HepG2 (cell line): ENCODE data around the gene LSMEM2.

Experiments
- BCLAF1 ChIP-seq: fragments of 450-650 bp; IDR thresholded peaks from 2 replicates; pipeline ENCODE4 v1.6.1; 2017; ENCODE audit warnings: mild to moderate bottlenecking
- CTCF ChIP-seq: sonication (generic); formaldehyde crosslinking; IDR thresholded peaks from 2 replicates; pipeline ENCODE4 v1.5.0; 2020; ENCODE audit warnings: mild to moderate bottlenecking, missing genetic modification reagents, moderate library complexity
- EZH2 ChIP-seq: conservative IDR thresholded peaks from 2 replicates; pipeline ENCODE4 v1.6.1; 2012; ENCODE audit warnings: mild to moderate bottlenecking, low read depth, low read length, moderate library complexity
- JUN ChIP-seq: sonication (generic); formaldehyde crosslinking; IDR thresholded peaks from 2 replicates; pipeline ENCODE4 v1.4.0; 2020; ENCODE audit warnings: mild to moderate bottlenecking, missing genetic modification reagents
- NR2C2 ChIP-seq: sonication (generic); formaldehyde crosslinking; IDR thresholded peaks from 2 replicates; pipeline ENCODE4 v1.4.0; 2020; ENCODE audit warnings: missing genetic modification reagents, mild to moderate bottlenecking, moderate library complexity, borderline replicate concordance
- PHF8 ChIP-seq: sonication (generic); formaldehyde crosslinking; IDR thresholded peaks from 2 replicates; pipeline ENCODE4 v1.5.0; 2020; ENCODE audit warnings: missing genetic modification reagents
- STAT6 ChIP-seq: sonication (generic); formaldehyde crosslinking; IDR thresholded peaks from 2 replicates; pipeline ENCODE4 v1.4.0; 2020; ENCODE audit warnings: missing genetic modification reagents, mild to moderate bottlenecking, borderline replicate concordance
- SYNCRIP ChIP-seq: fragments of 200-400 bp; formaldehyde crosslinking; IDR thresholded peaks from 2 replicates; pipeline ENCODE4 v1.6.1; 2018; ENCODE audit warnings: mild to moderate bottlenecking, low read depth, low read length; ENCODE audit not compliant: insufficient read depth
- TBL1XR1 ChIP-seq: fragments of 150-350 bp; IDR thresholded peaks from 2 replicates; pipeline ENCODE4 v1.6.1; 2014; ENCODE audit warnings: borderline replicate concordance, low read length; ENCODE audit not compliant: partially characterized antibody
- ZBTB34 ChIP-seq: sonication (generic); formaldehyde crosslinking; IDR thresholded peaks from 2 replicates; pipeline ENCODE4 v1.8.0; 2022; ENCODE audit warnings: mild to moderate bottlenecking, missing genetic modification reagents
- ZBTB40 ChIP-seq, 2 experiments: fragments of 450-650 bp in 1 of 2; sonication (generic) in 1 of 2; formaldehyde crosslinking in 1 of 2; IDR thresholded peaks; 2 replicates each; pipeline versions ENCODE4 v1.6.1 to v1.8.0; 2016 to 2022; ENCODE audit warnings: antibody characterized with exemption in 1 of 2, mild to moderate bottlenecking in 1 of 2, missing genetic modification reagents in 1 of 2
- ZFX ChIP-seq: sonication (generic); formaldehyde crosslinking; IDR thresholded peaks from 2 replicates; pipeline ENCODE4 v1.4.0; 2020; ENCODE audit warnings: mild to moderate bottlenecking, low read depth, missing genetic modification reagents, moderate library complexity
- ZNF567 ChIP-seq: sonication (generic); formaldehyde crosslinking; IDR thresholded peaks from 2 replicates; pipeline ENCODE4 v1.8.1; 2023; ENCODE audit warnings: mild to moderate bottlenecking, missing genetic modification reagents, borderline replicate concordance
- ZNF570 ChIP-seq: sonication (generic); formaldehyde crosslinking; IDR thresholded peaks from 2 replicates; pipeline ENCODE4 v1.4.0; 2020; ENCODE audit warnings: mild to moderate bottlenecking, missing genetic modification reagents, borderline replicate concordance

GRCh38 chr3:50241713-50242380 lies 37.0 kb upstream of the LSMEM2 start:
- TF ChIP-seq ZFX (CRISPR knock-in tag) (no peak), NR2C2 (CRISPR knock-in tag) (no peak), JUN (CRISPR knock-in tag) (no peak), ZBTB40 (IDR thresholded peaks at IDR 0.05) (no peak), ZBTB40 (CRISPR knock-in tag; IDR thresholded peaks at IDR 0.05) (no peak), EZH2 (no peak), ZNF570 (CRISPR knock-in tag) (no peak), ZBTB34 (CRISPR knock-in tag) (no peak), CTCF (CRISPR knock-in tag) (no peak), TBL1XR1 (no peak), SYNCRIP (no peak), ZNF567 (no peak), PHF8 (CRISPR knock-in tag) (no peak), STAT6 (CRISPR knock-in tag) (no peak), BCLAF1 (no peak)
